Fibroblast of mammary gland (primary cell): ENCODE data around the gene KRT28.

Experiments
- DNase-seq: peaks from one replicate; pipeline ENCODE4 v3.0.0-alpha.2; 2010; ENCODE audit warnings: low read depth
- H3K4me3 ChIP-seq: 2 replicates; pipeline ENCODE4 v1.5.1; 2011; ENCODE audit warnings: low read depth, mild to moderate bottlenecking, low read length, moderate library complexity; ENCODE audit not compliant: control insufficient read depth
- CTCF ChIP-seq: conservative IDR thresholded peaks from 2 replicates; pipeline ENCODE4 v1.5.1; 2011; ENCODE audit warnings: low read depth, low read length, inconsistent platforms; ENCODE audit not compliant: control insufficient read depth, insufficient read depth

The KRT28 gene

GRCh38 chr17:40827746-40828453 lies 28.1 kb upstream of the KRT28 start:
- DNase-seq, result no peak
- H3K4me3 ChIP-seq, result no peak overlapping the region
- no peak for TF ChIP-seq CTCF

GRCh38 chr17:40825599-40825998 lies 25.8 kb upstream of the KRT28 start:
- H3K4me3 ChIP-seq, result no peak overlapping the region

GRCh38 chr17:40824015-40824832 lies 24.5 kb upstream of the KRT28 start:
- TF ChIP-seq CTCF, result no peak
- no peak for DNase-seq
- no peak overlapping the region for H3K4me3 ChIP-seq

More at GRCh38 chr17:40825599-40825998, 25.8 kb upstream of the KRT28 start:
- TF ChIP-seq CTCF, result no peak
- no peak for DNase-seq

GRCh38 chr17:40822132-40822812 lies 22.5 kb upstream of the KRT28 start, which contains the start of gene KRT10:
Gene KRT10 (minus strand): TSS chr17:40822614. CDS start chr17:40822585, 29 bp downstream.
- no peak for TF ChIP-seq CTCF
- DNase-seq, result no peak
- H3K4me3 ChIP-seq, result no peak within 1 kb of the TSS

GRCh38 chr17:40821536-40821935 lies 21.8 kb upstream of the KRT28 start:
- TF ChIP-seq CTCF, result no peak
- DNase-seq, result no peak
- H3K4me3 ChIP-seq, result no peak overlapping the region

- no peak for DNase-seq
- no peak overlapping the region for H3K4me3 ChIP-seq
- no peak for TF ChIP-seq CTCF
These were observed 20.6 kb upstream of the KRT28 start for GRCh38 chr17:40820228-40820838.
